ENCODE results near the gene CAPS2. TPM values are rescaled to one million over a fixed set of nuclear protein-coding genes. Genes with fewer than 3 reads are reported as not detected.
"Not testable (repeated sequence)": the region's sequence is repeated elsewhere in the genome, so short reads cannot be mapped to it uniquely, and the experiment has no call there.

CAPS2 gene
- total RNA-seq, 2 experiments from 2014 or later: not detected

GRCh38 chr12:75350413-75350812 lies 20.3 kb upstream of the CAPS2 start:
- TF ChIP-seq, protein P1, sequence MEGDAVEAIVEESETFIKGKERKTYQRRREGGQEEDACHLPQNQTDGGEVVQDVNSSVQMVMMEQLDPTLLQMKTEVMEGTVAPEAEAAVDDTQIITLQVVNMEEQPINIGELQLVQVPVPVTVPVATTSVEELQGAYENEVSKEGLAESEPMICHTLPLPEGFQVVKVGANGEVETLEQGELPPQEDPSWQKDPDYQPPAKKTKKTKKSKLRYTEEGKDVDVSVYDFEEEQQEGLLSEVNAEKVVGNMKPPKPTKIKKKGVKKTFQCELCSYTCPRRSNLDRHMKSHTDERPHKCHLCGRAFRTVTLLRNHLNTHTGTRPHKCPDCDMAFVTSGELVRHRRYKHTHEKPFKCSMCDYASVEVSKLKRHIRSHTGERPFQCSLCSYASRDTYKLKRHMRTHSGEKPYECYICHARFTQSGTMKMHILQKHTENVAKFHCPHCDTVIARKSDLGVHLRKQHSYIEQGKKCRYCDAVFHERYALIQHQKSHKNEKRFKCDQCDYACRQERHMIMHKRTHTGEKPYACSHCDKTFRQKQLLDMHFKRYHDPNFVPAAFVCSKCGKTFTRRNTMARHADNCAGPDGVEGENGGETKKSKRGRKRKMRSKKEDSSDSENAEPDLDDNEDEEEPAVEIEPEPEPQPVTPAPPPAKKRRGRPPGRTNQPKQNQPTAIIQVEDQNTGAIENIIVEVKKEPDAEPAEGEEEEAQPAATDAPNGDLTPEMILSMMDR (conservative IDR thresholded peaks at IDR 0.05; ENCODE audit: low read length): no peak
- TF ChIP-seq EZH2phosphoT487 (IDR thresholded peaks at IDR 0.05; ENCODE audit: borderline replicate concordance, low read depth, low read length): no peak
- Histone ChIP-seq H2AFZ (ENCODE audit: low read length) (no peak overlapping the region), H3K4me3 (ENCODE audit: low read depth, low read length, poor library complexity, severe bottlenecking) (no peak overlapping the region), H3K79me2 (ENCODE audit: insufficient read depth, low read depth, low read length) (no peaks in the 10 kb centered on the region), H3K9me3 (ENCODE audit: low read length) (no peaks in the 10 kb centered on the region), H3K4me1 (ENCODE audit: insufficient read depth, low read length, poor library complexity, severe bottlenecking) (no peaks in the 10 kb centered on the region), H3K4me2 (ENCODE audit: low read length) (no peak overlapping the region), H3K9me2 (ENCODE audit: insufficient read depth, low read length) (no peaks in the 10 kb centered on the region), H4K20me1 (ENCODE audit: insufficient read depth, low read length) (no peaks in the 10 kb centered on the region), H3K27ac (ENCODE audit: low read depth, low read length, poor library complexity, severe bottlenecking) (no peak overlapping the region), H3K36me3 (ENCODE audit: insufficient read depth, low read length) (no peaks in the 10 kb centered on the region)
- BruUV-seq (replicated peaks): no TSS peak
- POLR2A ChIA-PET: no interaction called here
- CTCF ChIA-PET (ENCODE audit: unreplicated experiment): no interaction called here
- no peak for DNase-seq (ENCODE audit: low spot score)
- intact Hi-C loops (cut with micrococcal nuclease; ENCODE audit: unreplicated experiment): no loop called here

GRCh38 chr12:75349946-75350345 lies 19.8 kb upstream of the CAPS2 start:
- TF ChIP-seq EZH2phosphoT487 (IDR thresholded peaks at IDR 0.05; ENCODE audit: borderline replicate concordance, low read depth, low read length): no peak
- TF ChIP-seq, protein P1 (conservative IDR thresholded peaks at IDR 0.05; ENCODE audit: low read length): no peak
- no peaks in the 10 kb centered on the region for H3K4me1 ChIP-seq (ENCODE audit: insufficient read depth, low read length, poor library complexity, severe bottlenecking)
- no peaks in the 10 kb centered on the region for H4K20me1 ChIP-seq (ENCODE audit: insufficient read depth, low read length)
- ChIA-PET POLR2A (no interaction called here), CTCF (ENCODE audit: unreplicated experiment) (no interaction called here)
- no TSS peak for BruUV-seq (replicated peaks)
- no peaks in the 10 kb centered on the region for H3K9me3 ChIP-seq (ENCODE audit: low read length)
- no peak overlapping the region for H3K4me2 ChIP-seq (ENCODE audit: low read length)
- DNase-seq (ENCODE audit: low spot score): no peak
- H3K9me2 ChIP-seq (ENCODE audit: insufficient read depth, low read length): no peaks in the 10 kb centered on the region
- H3K27ac ChIP-seq (ENCODE audit: low read depth, low read length, poor library complexity, severe bottlenecking): no peak overlapping the region
- no peaks in the 10 kb centered on the region for H3K36me3 ChIP-seq (ENCODE audit: insufficient read depth, low read length)
- intact Hi-C loops (cut with micrococcal nuclease; ENCODE audit: unreplicated experiment): no loop called here
- no peaks in the 10 kb centered on the region for H3K79me2 ChIP-seq (ENCODE audit: insufficient read depth, low read depth, low read length)
- H3K4me3 ChIP-seq (ENCODE audit: low read depth, low read length, poor library complexity, severe bottlenecking): no peak overlapping the region
- H2AFZ ChIP-seq (ENCODE audit: low read length): no peak overlapping the region

DNA sequence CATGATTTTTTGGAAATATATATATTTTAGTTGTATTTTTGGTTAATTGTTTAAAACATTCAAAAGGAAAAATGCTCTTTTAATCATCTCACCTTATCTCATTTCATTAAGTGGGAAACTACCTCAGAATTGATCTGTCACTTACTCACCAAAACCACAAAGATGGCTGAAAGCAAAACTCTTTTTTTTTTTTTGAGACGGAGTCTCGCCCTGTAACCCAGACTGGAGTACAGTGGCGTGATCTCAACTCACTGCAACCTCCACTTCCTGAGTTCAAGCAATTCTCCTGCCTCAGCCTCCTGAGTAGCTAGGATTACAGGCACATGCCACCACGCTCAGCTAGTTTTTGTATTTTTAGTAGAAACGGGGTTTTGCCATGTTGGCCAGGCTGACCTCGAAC lies 16.1 kb upstream of the CAPS2 start:
- H3K79me2 ChIP-seq (ENCODE audit: insufficient read depth, low read depth, low read length); intact Hi-C loops (cut with micrococcal nuclease; ENCODE audit: unreplicated experiment); H3K36me3 ChIP-seq (ENCODE audit: insufficient read depth, low read length); H3K4me2 ChIP-seq (ENCODE audit: low read length); H3K27ac ChIP-seq (ENCODE audit: low read depth, low read length, poor library complexity, severe bottlenecking); H3K9me2 ChIP-seq (ENCODE audit: insufficient read depth, low read length); DNase-seq (ENCODE audit: low spot score); H3K4me1 ChIP-seq (ENCODE audit: insufficient read depth, low read length, poor library complexity, severe bottlenecking); H3K4me3 ChIP-seq (ENCODE audit: low read depth, low read length, poor library complexity, severe bottlenecking); H3K9me3 ChIP-seq (ENCODE audit: low read length); BruUV-seq (replicated peaks); H2AFZ ChIP-seq (ENCODE audit: low read length); H4K20me1 ChIP-seq (ENCODE audit: insufficient read depth, low read length); CTCF ChIA-PET (ENCODE audit: unreplicated experiment): not testable (repeated sequence)
- POLR2A ChIA-PET: interaction anchor here (0.7 kb wide), 1 partner anchor 144 kb away, joined by 3 read pairs; no protein-coding TSS in a partner anchor

Measured in OCI-LY7 (cell line).